Activated naive CD4-positive, alpha-beta T cell treated with anti-CD3 and anti-CD28 coated beads, Interleukin-2, amount 10 ng/mL, durations not matched to agents 7 days and 5 days (primary cell): ENCODE data around the gene IMPA2.

Experiments
- CTCF ChIA-PET: fragments of 350-600 bp; sonication (Branson Sonifier 250); formaldehyde crosslinking; loops from one replicate; lab custom pipeline; 2021; ENCODE audit warnings: antibody characterized with exemption; lab: Charles Lee
- DNase-seq: peaks from one replicate; pipeline ENCODE4 v3.0.0-alpha.2; 2020
- H3K27ac Mint-ChIP-seq: one replicate; pipeline ENCODE4 v1.8.0; 2021; ENCODE audit warnings: mild to moderate bottlenecking, moderate library complexity, mixed read lengths
- H3K27me3 Mint-ChIP-seq: one replicate; pipeline ENCODE4 v1.8.0; 2021; ENCODE audit warnings: mild to moderate bottlenecking, mixed read lengths
- H3K36me3 Mint-ChIP-seq: one replicate; pipeline ENCODE4 v1.8.0; 2021; ENCODE audit warnings: mixed read lengths
- H3K4me1 Mint-ChIP-seq: one replicate; pipeline ENCODE4 v1.8.0; 2021; ENCODE audit warnings: mixed read lengths
- H3K4me3 Mint-ChIP-seq: one replicate; pipeline ENCODE4 v1.8.0; 2021; ENCODE audit warnings: mild to moderate bottlenecking, moderate library complexity, mixed read lengths
- H3K9me3 Mint-ChIP-seq: one replicate; pipeline ENCODE4 v1.8.0; 2021; ENCODE audit warnings: mixed read lengths

The IMPA2 gene

DNA sequence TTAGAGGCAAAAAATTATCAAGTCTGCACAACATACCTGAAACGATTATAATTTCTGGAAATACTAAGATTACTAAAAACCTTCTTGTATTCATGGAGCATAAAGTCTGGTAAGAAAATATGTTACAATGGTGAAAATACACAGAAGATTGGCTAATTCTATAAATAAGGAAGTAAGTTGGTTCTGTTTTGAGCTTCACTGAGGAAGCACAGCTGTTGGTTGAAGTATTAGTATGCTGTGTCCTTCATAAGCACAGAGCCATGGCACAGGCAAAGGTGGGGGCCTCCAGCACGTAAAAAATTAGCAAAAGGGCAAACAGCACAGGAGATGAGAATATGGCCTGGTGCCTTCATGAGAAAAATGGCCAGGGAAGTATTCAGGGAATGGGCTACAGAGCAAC lies 72.0 kb downstream of the IMPA2 start:
- no peaks in the 10 kb centered on the region for H3K36me3 Mint-ChIP-seq
- no peak for DNase-seq
- no peaks in the 10 kb centered on the region for H3K4me1 Mint-ChIP-seq
- H3K27me3 Mint-ChIP-seq, result peaks cover 20% of the 10 kb centered on the region
- no peak overlapping the region for H3K27ac Mint-ChIP-seq
- no peaks in the 10 kb centered on the region for H3K9me3 Mint-ChIP-seq
- CTCF ChIA-PET, result no interaction called here
- H3K4me3 Mint-ChIP-seq, result no peak overlapping the region

DNA sequence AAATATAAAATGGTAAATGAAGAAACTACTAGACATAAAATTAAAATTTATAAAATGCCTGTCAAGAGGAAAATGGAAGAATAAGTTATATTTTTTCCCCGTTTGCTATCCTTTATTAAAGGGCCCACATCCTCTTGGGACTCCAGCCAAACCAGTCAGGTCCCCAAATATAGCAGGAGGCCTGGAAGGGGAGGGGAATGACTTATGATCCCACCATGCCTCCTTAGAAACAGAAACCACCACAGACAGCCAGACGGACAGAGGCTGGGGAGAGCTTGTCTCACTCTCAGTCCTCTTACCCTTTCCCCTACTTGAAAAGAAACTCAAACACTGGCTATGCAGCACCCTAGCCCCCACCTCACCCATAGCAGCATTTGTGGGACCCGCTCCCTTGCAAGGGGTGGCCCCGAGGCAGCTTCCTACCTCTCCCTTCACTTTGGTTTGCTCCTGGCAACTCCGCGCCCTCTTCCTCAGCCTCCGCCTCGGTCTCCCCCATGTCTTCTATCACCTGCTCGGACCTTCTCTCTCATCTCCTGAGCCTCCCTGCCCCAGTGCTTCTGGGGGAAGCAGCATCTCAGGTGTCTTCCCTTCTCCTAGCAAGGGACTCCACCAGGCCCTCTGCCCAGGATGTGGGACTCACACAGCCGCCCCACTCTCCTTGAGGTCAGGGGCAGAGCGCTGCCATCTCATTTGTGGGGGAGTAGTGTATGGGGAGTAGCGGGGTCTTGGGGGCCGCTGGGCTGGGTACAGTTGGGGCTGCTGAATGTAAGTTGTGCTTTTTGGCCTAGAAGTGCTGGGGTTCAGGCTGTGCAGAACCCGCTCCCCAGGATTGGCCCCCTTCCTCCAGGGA lies 75.0 kb downstream of the IMPA2 start:
- DNase-seq, result no peak
- no peaks in the 10 kb centered on the region for H3K9me3 Mint-ChIP-seq
- CTCF ChIA-PET, result interaction anchor here (1.0 kb wide), 1 partner anchor 16 kb away, joined by 3 read pairs; no protein-coding TSS in a partner anchor
- no peaks in the 10 kb centered on the region for H3K4me1 Mint-ChIP-seq
- H3K27ac Mint-ChIP-seq, result no peak overlapping the region
- no peaks in the 10 kb centered on the region for H3K36me3 Mint-ChIP-seq
- no peak overlapping the region for H3K4me3 Mint-ChIP-seq
- peaks cover 20% of the 10 kb centered on the region for H3K27me3 Mint-ChIP-seq

DNA sequence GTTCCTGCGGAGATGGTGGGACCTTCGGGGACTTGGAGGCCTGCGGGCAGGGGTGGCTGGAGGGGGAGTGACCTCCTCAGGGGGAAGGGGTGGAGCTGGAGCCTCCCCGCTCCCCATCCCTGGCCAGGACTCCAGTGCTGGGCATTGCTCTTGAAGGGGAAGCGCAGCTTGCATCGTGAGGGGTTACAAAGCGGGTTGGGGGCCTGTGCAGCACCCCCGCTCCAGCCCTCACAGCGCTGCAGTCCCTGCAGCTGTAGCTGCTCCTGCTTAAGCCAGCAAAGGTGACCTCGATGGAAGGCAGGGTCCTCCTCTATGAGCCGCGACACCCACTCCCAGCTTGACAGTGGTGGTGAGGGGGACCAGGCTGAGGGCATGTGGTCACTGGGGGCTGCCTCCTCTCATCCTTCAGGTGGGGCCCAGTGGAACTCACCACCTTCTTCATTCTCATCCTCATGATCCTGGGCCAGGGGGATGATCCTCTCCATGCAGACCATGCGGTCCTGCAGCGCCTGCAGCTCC lies 75.6 kb downstream of the IMPA2 start:
- H3K4me3 Mint-ChIP-seq, result no peak overlapping the region
- no peak overlapping the region for H3K27ac Mint-ChIP-seq
- H3K36me3 Mint-ChIP-seq, result no peaks in the 10 kb centered on the region
- DNase-seq, result no peak
- H3K4me1 Mint-ChIP-seq, result no peaks in the 10 kb centered on the region
- peaks cover 20% of the 10 kb centered on the region for H3K27me3 Mint-ChIP-seq
- no peaks in the 10 kb centered on the region for H3K9me3 Mint-ChIP-seq
- CTCF ChIA-PET, result interaction anchor here (1.0 kb wide), 1 partner anchor 17 kb away, joined by 3 read pairs; no protein-coding TSS in a partner anchor

GRCh38 chr18:12057419-12058039 lies 76.2 kb downstream of the IMPA2 start:
- CTCF ChIA-PET, result interaction anchor here (1.0 kb wide), 1 partner anchor 17 kb away, joined by 3 read pairs; no protein-coding TSS in a partner anchor
- peaks cover 18% of the 10 kb centered on the region for H3K27me3 Mint-ChIP-seq
- no peaks in the 10 kb centered on the region for H3K9me3 Mint-ChIP-seq
- DNase-seq, result no peak
- H3K36me3 Mint-ChIP-seq, result no peaks in the 10 kb centered on the region
- H3K4me1 Mint-ChIP-seq, result no peaks in the 10 kb centered on the region
- no peak overlapping the region for H3K27ac Mint-ChIP-seq
- no peak overlapping the region for H3K4me3 Mint-ChIP-seq

- no peak overlapping the region for H3K4me3 Mint-ChIP-seq
Measured at GRCh38 chr18:12059334-12060181, 78.3 kb downstream of the IMPA2 start.

GRCh38 chr18:12060182-12060870 lies 79.0 kb downstream of the IMPA2 start:
- H3K27me3 Mint-ChIP-seq, result peaks cover 16% of the 10 kb centered on the region
- no peak for DNase-seq
- H3K36me3 Mint-ChIP-seq, result no peaks in the 10 kb centered on the region
- CTCF ChIA-PET, result no interaction called here
- H3K4me3 Mint-ChIP-seq, result no peak overlapping the region
- no peaks in the 10 kb centered on the region for H3K4me1 Mint-ChIP-seq
- H3K9me3 Mint-ChIP-seq, result no peaks in the 10 kb centered on the region
- no peak overlapping the region for H3K27ac Mint-ChIP-seq

More at GRCh38 chr18:12059334-12060181, 78.3 kb downstream of the IMPA2 start:
- CTCF ChIA-PET, result no interaction called here
- H3K27ac Mint-ChIP-seq, result no peak overlapping the region
- H3K36me3 Mint-ChIP-seq, result no peaks in the 10 kb centered on the region
- H3K4me1 Mint-ChIP-seq, result no peaks in the 10 kb centered on the region
- no peak for DNase-seq
- peaks cover 16% of the 10 kb centered on the region for H3K27me3 Mint-ChIP-seq
- H3K9me3 Mint-ChIP-seq, result no peaks in the 10 kb centered on the region

DNA sequence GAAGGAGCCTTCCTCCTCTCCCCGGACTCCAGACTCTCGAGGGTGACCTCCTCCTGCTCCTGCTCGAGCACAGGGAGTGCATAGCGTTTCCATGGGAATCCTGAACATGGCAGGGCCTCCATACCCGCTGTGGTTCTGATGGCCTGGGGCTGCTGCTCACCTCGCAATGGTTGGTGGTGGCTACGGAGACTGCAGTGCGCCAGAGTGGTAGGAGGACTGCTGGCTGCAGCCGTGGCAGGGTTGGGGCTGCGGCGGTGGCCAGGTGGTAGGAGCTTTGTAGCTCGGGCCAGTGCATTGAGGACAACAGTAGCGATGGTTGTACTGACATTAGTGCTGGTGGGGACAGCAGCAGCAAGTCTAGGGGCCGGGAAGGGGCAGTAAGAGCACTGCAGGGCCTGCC lies 80.4 kb downstream of the IMPA2 start:
- no peak for DNase-seq
- Mint-ChIP-seq H3K36me3 (no peaks in the 10 kb centered on the region), H3K4me3 (no peak overlapping the region), H3K9me3 (no peaks in the 10 kb centered on the region), H3K27ac (no peak overlapping the region), H3K4me1 (no peaks in the 10 kb centered on the region), H3K27me3 (peaks cover 10% of the 10 kb centered on the region)
- CTCF ChIA-PET, result no interaction called here

DNA sequence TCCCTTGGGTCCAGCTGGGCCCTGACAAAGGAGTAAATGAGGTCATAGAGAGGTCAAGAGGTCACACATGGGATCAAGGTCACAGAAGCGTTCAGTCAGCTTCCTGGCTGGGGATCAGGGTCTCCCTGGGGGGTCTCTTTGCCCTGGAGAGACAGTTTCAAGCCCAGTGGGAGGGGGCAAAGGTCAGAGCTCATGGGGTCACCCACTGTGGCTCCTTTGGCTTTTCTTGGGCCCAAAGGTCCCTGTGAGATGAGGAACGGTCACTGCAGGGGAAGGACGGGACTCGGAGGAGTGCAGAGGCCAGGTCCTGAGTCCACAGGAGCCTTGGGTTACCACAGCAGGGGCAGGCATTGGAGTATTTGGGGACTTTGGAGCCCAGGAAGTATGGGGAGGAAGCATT lies 81.7 kb downstream of the IMPA2 start:
- H3K27ac Mint-ChIP-seq, result no peak overlapping the region
- no peak for DNase-seq
- CTCF ChIA-PET, result no interaction called here

DNA sequence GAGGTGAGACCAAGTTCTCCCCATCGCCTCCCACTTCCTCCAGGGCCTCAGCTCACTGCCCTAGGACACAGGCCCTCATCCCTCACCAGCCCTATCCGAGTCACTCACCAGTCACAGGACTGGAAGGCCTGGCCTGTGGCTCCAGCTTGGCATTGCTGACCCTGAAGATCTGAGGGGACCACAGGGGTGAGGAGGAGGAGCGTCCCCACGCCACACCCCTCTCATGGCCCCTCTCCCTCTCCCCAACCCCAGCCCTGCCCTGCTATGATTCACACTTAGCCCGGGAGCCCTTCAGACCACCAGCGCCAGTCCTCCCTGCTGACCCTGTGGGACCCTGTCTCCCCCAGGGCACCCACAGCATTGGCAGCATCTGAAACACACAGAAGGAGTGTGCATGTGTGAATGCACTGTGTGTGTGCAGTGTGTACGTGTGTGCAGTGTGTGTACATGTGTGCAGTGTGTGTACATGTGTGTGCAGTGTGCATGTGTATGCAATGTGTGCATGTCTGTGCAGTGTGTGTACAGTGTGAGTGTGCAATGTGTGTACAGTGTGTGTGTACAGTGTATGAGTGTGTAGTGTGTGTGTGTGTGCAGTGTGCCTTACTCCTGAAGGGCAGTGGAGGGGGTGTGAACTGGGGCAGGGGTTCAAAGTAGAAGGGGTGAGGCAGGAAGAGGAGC lies 82.9 kb downstream of the IMPA2 start:
- CTCF ChIA-PET, result no interaction called here
- no peaks in the 10 kb centered on the region for H3K4me1 Mint-ChIP-seq
- H3K36me3 Mint-ChIP-seq, result no peaks in the 10 kb centered on the region
- no peak for DNase-seq
- H3K9me3 Mint-ChIP-seq, result no peaks in the 10 kb centered on the region
- H3K27me3 Mint-ChIP-seq, result peaks cover 4% of the 10 kb centered on the region
- H3K27ac Mint-ChIP-seq, result no peak overlapping the region
- no peak overlapping the region for H3K4me3 Mint-ChIP-seq

More for the DNA sequence above, 81.7 kb downstream of the IMPA2 start:
- H3K9me3 Mint-ChIP-seq, result no peaks in the 10 kb centered on the region
- H3K36me3 Mint-ChIP-seq, result no peaks in the 10 kb centered on the region
- H3K4me1 Mint-ChIP-seq, result no peaks in the 10 kb centered on the region
- no peak overlapping the region for H3K4me3 Mint-ChIP-seq
- peaks cover 4% of the 10 kb centered on the region for H3K27me3 Mint-ChIP-seq

- DNase-seq, result no peak
- H3K27ac Mint-ChIP-seq, result no peak overlapping the region
- no peaks in the 10 kb centered on the region for H3K4me1 Mint-ChIP-seq
- no peaks in the 10 kb centered on the region for H3K9me3 Mint-ChIP-seq
- no peak overlapping the region for H3K4me3 Mint-ChIP-seq
- peaks cover 4% of the 10 kb centered on the region for H3K27me3 Mint-ChIP-seq
- CTCF ChIA-PET, result no interaction called here
- H3K36me3 Mint-ChIP-seq, result no peaks in the 10 kb centered on the region
Measured at GRCh38 chr18:12065397-12065796, 84.1 kb downstream of the IMPA2 start.

DNA sequence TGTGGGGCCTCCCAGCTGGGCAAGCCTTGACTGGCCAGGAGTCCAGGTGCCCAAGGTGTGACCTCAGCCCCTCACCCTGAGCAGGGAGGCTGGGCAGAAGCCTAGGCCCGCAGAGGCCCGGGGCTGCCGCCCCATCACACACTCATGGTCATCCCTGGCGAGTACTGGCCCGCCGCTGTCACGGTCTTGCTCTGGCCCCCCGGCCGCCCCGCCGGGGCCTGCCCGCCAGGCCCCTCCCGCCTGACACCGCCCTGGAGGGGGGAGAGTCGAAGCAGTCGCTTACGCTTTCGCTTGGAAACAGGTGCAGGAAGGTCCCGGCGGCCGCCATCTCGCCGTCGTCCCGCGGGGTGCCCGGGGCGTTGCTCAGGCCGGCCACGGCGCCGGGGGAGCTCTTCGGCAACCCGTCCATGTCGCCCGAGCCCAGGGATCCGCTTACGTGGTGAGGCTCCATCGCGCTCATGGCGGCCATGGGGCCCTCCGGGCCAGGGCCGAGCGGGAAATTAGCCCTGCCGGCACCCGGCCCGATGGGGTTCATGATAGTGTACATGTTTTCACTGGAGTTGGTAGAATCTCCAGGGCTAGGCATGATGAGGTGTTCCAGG lies 85.7 kb downstream of the IMPA2 start:
- no peak for DNase-seq
- Mint-ChIP-seq H3K36me3 (no peaks in the 10 kb centered on the region), H3K27ac (no peak overlapping the region), H3K9me3 (no peaks in the 10 kb centered on the region), H3K4me3 (no peak overlapping the region), H3K4me1 (no peaks in the 10 kb centered on the region), H3K27me3 (peaks cover 4% of the 10 kb centered on the region)
- CTCF ChIA-PET, result no interaction called here

DNA sequence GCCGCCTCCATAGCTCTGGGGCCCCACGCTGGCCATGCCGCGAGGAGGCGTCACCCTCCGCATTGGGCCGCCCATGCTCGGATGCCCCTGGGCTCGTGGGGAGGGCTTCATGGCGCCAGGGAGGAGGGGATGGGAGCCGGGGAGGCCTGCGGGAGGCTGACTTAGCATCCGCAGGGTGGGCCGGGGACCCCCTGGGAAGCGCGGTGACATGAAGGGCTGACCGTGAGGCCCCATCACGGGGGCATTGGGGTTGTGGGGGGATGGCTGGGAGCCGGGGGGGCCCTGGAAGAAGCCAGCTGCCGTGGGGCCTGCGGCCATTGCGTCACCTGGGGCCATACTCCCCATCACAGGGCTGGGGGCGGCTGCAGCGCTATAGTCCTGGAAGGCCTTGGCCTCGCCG lies 86.4 kb downstream of the IMPA2 start:
- H3K4me3 Mint-ChIP-seq, result no peak overlapping the region
- peaks cover 4% of the 10 kb centered on the region for H3K27me3 Mint-ChIP-seq
- H3K27ac Mint-ChIP-seq, result no peak overlapping the region
- CTCF ChIA-PET, result no interaction called here
- no peak for DNase-seq
- no peaks in the 10 kb centered on the region for H3K4me1 Mint-ChIP-seq
- no peaks in the 10 kb centered on the region for H3K36me3 Mint-ChIP-seq
- H3K9me3 Mint-ChIP-seq, result no peaks in the 10 kb centered on the region
